Measurements from ENCODE around the gene ARHGAP12. TPM values are rescaled to one million over a fixed set of nuclear protein-coding genes. Genes with fewer than 3 reads are reported as not detected.
A peak's percentile ranks its signal among the peaks of the same experiment; 100 is the strongest.

ARHGAP12 gene
- total and polyA plus RNA-seq, 2 donors from 2014 or later, result 15.0 to 30.9 TPM

DNA sequence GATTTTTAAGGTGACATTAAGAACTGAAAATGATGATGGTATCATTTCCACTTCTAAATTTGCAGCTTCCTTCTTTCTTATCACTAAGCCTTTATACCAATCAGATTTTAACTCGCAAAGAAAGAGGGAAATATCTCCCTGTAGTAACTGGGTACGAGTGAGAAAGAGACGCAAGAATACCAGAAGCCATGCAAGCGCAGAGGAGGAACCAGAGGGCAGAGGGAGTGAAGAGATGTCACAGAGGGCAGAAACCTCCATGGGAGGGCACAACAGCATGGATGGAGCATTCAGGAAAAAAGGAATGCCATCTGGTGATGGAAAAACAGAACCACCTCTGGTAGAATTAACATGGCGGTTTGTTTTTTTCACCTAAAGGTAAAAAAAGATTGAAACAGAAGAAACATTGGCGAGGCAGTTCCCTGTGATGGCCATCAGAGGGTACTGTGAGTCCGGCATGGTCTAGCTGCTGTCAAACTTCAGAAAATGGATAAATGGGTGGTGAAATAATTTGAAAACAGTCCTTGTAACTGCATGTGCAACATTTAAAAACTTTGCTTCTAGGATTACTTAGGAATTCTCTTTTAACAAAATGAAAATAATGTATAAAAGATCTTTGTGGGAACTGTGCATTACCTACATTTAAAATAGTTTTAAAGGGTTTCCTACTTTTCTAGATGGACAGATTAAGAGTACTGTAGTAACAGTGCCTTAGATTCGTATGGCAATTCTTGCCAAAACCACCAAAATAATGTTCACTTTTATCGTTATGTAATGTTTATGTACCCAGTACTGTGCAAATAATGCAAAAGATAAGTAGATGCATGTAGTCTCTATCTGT lies 91.8 kb downstream of the ARHGAP12 start:
- no peak overlapping the region for H3K9ac ChIP-seq (ENCODE audit: low read length in 3 of 3)
- intact Hi-C loops (cut with DNase I), result no loop called here
- DNase-seq, result peak in 2 of 5 donors; percentile 13 to 21
- TF ChIP-seq, protein P1, sequence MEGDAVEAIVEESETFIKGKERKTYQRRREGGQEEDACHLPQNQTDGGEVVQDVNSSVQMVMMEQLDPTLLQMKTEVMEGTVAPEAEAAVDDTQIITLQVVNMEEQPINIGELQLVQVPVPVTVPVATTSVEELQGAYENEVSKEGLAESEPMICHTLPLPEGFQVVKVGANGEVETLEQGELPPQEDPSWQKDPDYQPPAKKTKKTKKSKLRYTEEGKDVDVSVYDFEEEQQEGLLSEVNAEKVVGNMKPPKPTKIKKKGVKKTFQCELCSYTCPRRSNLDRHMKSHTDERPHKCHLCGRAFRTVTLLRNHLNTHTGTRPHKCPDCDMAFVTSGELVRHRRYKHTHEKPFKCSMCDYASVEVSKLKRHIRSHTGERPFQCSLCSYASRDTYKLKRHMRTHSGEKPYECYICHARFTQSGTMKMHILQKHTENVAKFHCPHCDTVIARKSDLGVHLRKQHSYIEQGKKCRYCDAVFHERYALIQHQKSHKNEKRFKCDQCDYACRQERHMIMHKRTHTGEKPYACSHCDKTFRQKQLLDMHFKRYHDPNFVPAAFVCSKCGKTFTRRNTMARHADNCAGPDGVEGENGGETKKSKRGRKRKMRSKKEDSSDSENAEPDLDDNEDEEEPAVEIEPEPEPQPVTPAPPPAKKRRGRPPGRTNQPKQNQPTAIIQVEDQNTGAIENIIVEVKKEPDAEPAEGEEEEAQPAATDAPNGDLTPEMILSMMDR (IDR thresholded peaks at IDR 0.05; ENCODE audit: borderline replicate concordance, extremely low read depth, insufficient read depth), result peak; percentile 59
- no peaks in the 10 kb centered on the region for H3K9me3 ChIP-seq (ENCODE audit: control insufficient read depth in 2 of 3, insufficient read depth in 1 of 3, low read length in 3 of 3)
- no peak overlapping the region for H3K27ac ChIP-seq (ENCODE audit: low read depth in 2 of 2, low read length in 2 of 2)
- no peak for FAIRE-seq
- no peaks in the 10 kb centered on the region for H3K4me1 ChIP-seq (ENCODE audit: control insufficient read depth in 2 of 3, insufficient read depth in 2 of 3, low read depth in 1 of 3, low read length in 3 of 3)
- H3K36me3 ChIP-seq (ENCODE audit: control insufficient read depth in 2 of 3, insufficient read depth in 3 of 3, low read length in 3 of 3), result no peaks in the 10 kb centered on the region
- no peaks in the 10 kb centered on the region for H3K27me3 ChIP-seq (ENCODE audit: control insufficient read depth, insufficient read depth, low read length)
- H3K4me3 ChIP-seq (ENCODE audit: low read length in 3 of 3), result no peak overlapping the region

DNA sequence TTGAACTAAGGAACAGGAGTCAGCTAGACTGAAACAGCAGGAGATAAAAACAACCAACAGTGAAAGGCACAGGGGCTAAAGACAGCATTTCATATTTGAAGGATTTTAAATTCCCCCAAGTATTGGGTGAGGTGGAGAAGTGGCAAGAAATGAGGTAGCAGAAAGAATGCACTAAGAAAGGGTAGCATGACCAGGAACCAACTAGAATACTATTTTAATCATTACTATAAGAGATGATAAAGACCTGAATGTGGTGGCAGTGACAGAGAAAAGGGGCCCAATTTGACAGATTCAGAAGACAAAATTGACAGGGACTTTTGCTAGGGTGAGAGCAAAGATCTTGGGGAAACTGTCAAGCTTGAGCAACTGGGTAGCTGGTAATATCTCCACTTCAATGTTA lies 94.9 kb downstream of the ARHGAP12 start:
- no peak overlapping the region for H3K4me3 ChIP-seq (ENCODE audit: low read length in 3 of 3)
- no peak for DNase-seq
- H3K27ac ChIP-seq (ENCODE audit: low read depth in 2 of 2, low read length in 2 of 2), result no peak overlapping the region
- H3K4me1 ChIP-seq (ENCODE audit: control insufficient read depth in 2 of 3, insufficient read depth in 2 of 3, low read depth in 1 of 3, low read length in 3 of 3), result no peaks in the 10 kb centered on the region
- H3K9ac ChIP-seq (ENCODE audit: low read length in 3 of 3), result no peak overlapping the region
- no peaks in the 10 kb centered on the region for H3K9me3 ChIP-seq (ENCODE audit: control insufficient read depth in 2 of 3, insufficient read depth in 1 of 3, low read length in 3 of 3)
- intact Hi-C loops (cut with DNase I), result no loop called here
- H3K36me3 ChIP-seq (ENCODE audit: control insufficient read depth in 2 of 3, insufficient read depth in 3 of 3, low read length in 3 of 3), result no peaks in the 10 kb centered on the region
- no peaks in the 10 kb centered on the region for H3K27me3 ChIP-seq (ENCODE audit: control insufficient read depth, insufficient read depth, low read length)
- FAIRE-seq, result no peak
- TF ChIP-seq, protein P1 (IDR thresholded peaks at IDR 0.05; ENCODE audit: borderline replicate concordance, extremely low read depth, insufficient read depth), result no peak

DNA sequence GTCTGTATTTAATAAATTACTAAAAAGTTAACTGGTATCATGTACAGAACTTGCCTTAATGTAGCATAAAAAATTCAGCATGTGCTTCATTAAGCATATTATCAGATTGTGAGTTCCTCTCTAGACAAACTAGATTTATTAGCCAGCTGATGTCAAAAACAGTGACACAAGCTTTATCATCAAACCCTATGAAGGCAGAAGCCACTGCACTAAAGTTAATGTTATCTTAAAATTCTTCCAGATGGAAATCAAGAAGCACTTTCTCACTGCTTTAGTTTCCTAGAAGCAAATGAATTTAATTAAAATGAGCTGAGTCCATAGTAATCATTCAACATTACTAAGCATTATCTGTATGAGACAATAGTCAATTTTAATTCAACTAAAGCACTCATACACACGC lies 96.4 kb downstream of the ARHGAP12 start:
- DNase-seq (no peak), FAIRE-seq (no peak)
- no peak overlapping the region for H3K4me3 ChIP-seq (ENCODE audit: low read length in 3 of 3)
- no peak overlapping the region for H3K9ac ChIP-seq (ENCODE audit: low read length in 3 of 3)
- H3K27ac ChIP-seq (ENCODE audit: low read depth in 2 of 2, low read length in 2 of 2), result no peak overlapping the region
- intact Hi-C loops (cut with DNase I), result no loop called here
- H3K36me3 ChIP-seq (ENCODE audit: control insufficient read depth in 2 of 3, insufficient read depth in 3 of 3, low read length in 3 of 3), result no peaks in the 10 kb centered on the region
- no peaks in the 10 kb centered on the region for H3K4me1 ChIP-seq (ENCODE audit: control insufficient read depth in 2 of 3, insufficient read depth in 2 of 3, low read depth in 1 of 3, low read length in 3 of 3)
- no peaks in the 10 kb centered on the region for H3K9me3 ChIP-seq (ENCODE audit: control insufficient read depth in 2 of 3, insufficient read depth in 1 of 3, low read length in 3 of 3)
- TF ChIP-seq, protein P1 (IDR thresholded peaks at IDR 0.05; ENCODE audit: borderline replicate concordance, extremely low read depth, insufficient read depth), result no peak
- no peaks in the 10 kb centered on the region for H3K27me3 ChIP-seq (ENCODE audit: control insufficient read depth, insufficient read depth, low read length)

Data from kidney (tissue), 14 donors.